Activated naive CD4-positive, alpha-beta T cell treated with anti-CD3 and anti-CD28 coated beads, Interleukin-2, amount 10 ng/mL, durations not matched to agents 7 days and 5 days (primary cell): Measurements from ENCODE around the gene NKX6-1.

ENCODE experiments used
- CTCF ChIA-PET: fragments of 350-600 bp; sonication (Branson Sonifier 250); formaldehyde crosslinking; loops from one replicate; lab custom pipeline; 2021; ENCODE audit warnings: antibody characterized with exemption; lab: Charles Lee
- DNase-seq: peaks from one replicate; pipeline ENCODE4 v3.0.0-alpha.2; 2020
- H3K27ac Mint-ChIP-seq: one replicate; pipeline ENCODE4 v1.8.0; 2021; ENCODE audit warnings: mild to moderate bottlenecking, moderate library complexity, mixed read lengths
- H3K27me3 Mint-ChIP-seq: one replicate; pipeline ENCODE4 v1.8.0; 2021; ENCODE audit warnings: mild to moderate bottlenecking, mixed read lengths
- H3K36me3 Mint-ChIP-seq: one replicate; pipeline ENCODE4 v1.8.0; 2021; ENCODE audit warnings: mixed read lengths
- H3K4me1 Mint-ChIP-seq: one replicate; pipeline ENCODE4 v1.8.0; 2021; ENCODE audit warnings: mixed read lengths
- H3K4me3 Mint-ChIP-seq: one replicate; pipeline ENCODE4 v1.8.0; 2021; ENCODE audit warnings: mild to moderate bottlenecking, moderate library complexity, mixed read lengths
- H3K9me3 Mint-ChIP-seq: one replicate; pipeline ENCODE4 v1.8.0; 2021; ENCODE audit warnings: mixed read lengths

NKX6-1 gene

GRCh38 chr4:84480082-84480481 is 19.0 kb downstream of the NKX6-1 start:
- CTCF ChIA-PET: no interaction called here
- Mint-ChIP-seq H3K4me1 (peaks cover 7% of the 10 kb centered on the region), H3K36me3 (peaks cover 2% of the 10 kb centered on the region), H3K27ac (no peak overlapping the region), H3K4me3 (no peak overlapping the region), H3K9me3 (peaks cover 2% of the 10 kb centered on the region), H3K27me3 (peaks cover 57% of the 10 kb centered on the region)
- no peak for DNase-seq

GRCh38 chr4:84479663-84480062 is 19.4 kb downstream of the NKX6-1 start:
- Mint-ChIP-seq H3K4me1 (peaks cover 7% of the 10 kb centered on the region), H3K4me3 (no peak overlapping the region), H3K36me3 (peaks cover 2% of the 10 kb centered on the region), H3K27me3 (peaks cover 53% of the 10 kb centered on the region), H3K27ac (no peak overlapping the region), H3K9me3 (peaks cover 2% of the 10 kb centered on the region)
- CTCF ChIA-PET: no interaction called here
- no peak for DNase-seq

- Mint-ChIP-seq H3K4me3 (no peak overlapping the region), H3K27ac (no peak overlapping the region), H3K4me1 (peaks cover 7% of the 10 kb centered on the region), H3K27me3 (peaks cover 34% of the 10 kb centered on the region), H3K9me3 (peaks cover 2% of the 10 kb centered on the region), H3K36me3 (peaks cover 2% of the 10 kb centered on the region)
- DNase-seq: no peak
- CTCF ChIA-PET: interaction anchor here (0.7 kb wide), 1 partner anchor 10 kb away, joined by 3 read pairs; no protein-coding TSS in a partner anchor
Measured at GRCh38 chr4:84477738-84478137, 21.4 kb downstream of the NKX6-1 start.

GRCh38 chr4:84474107-84474506 is 25.0 kb downstream of the NKX6-1 start:
- DNase-seq: no peak
- H3K36me3 Mint-ChIP-seq: no peaks in the 10 kb centered on the region
- CTCF ChIA-PET: interaction anchor here (1.2 kb wide), 1 partner anchor 8 kb away, joined by 3 read pairs; no protein-coding TSS in a partner anchor

GRCh38 chr4:84472154-84472553 is 26.9 kb downstream of the NKX6-1 start:
- H3K27ac Mint-ChIP-seq: no peak overlapping the region
- DNase-seq: no peak
- no peaks in the 10 kb centered on the region for H3K4me1 Mint-ChIP-seq
- H3K36me3 Mint-ChIP-seq: no peaks in the 10 kb centered on the region
- no peaks in the 10 kb centered on the region for H3K27me3 Mint-ChIP-seq
- CTCF ChIA-PET: no interaction called here
- H3K9me3 Mint-ChIP-seq: no peaks in the 10 kb centered on the region
- H3K4me3 Mint-ChIP-seq: no peak overlapping the region

More at GRCh38 chr4:84474107-84474506, 25.0 kb downstream of the NKX6-1 start:
- no peaks in the 10 kb centered on the region for H3K4me1 Mint-ChIP-seq
- H3K27ac Mint-ChIP-seq: no peak overlapping the region
- H3K4me3 Mint-ChIP-seq: no peak overlapping the region
- H3K9me3 Mint-ChIP-seq: no peaks in the 10 kb centered on the region
- H3K27me3 Mint-ChIP-seq: no peaks in the 10 kb centered on the region

- H3K4me3 Mint-ChIP-seq: no peak overlapping the region
- no peaks in the 10 kb centered on the region for H3K4me1 Mint-ChIP-seq
- H3K9me3 Mint-ChIP-seq: no peaks in the 10 kb centered on the region
- H3K27ac Mint-ChIP-seq: no peak overlapping the region
- peak; percentile 22 for DNase-seq
- CTCF ChIA-PET: no interaction called here
- H3K36me3 Mint-ChIP-seq: no peaks in the 10 kb centered on the region
- H3K27me3 Mint-ChIP-seq: no peaks in the 10 kb centered on the region
Measured at GRCh38 chr4:84470204-84470785, 28.8 kb downstream of the NKX6-1 start.

- H3K4me1 Mint-ChIP-seq: no peaks in the 10 kb centered on the region
- CTCF ChIA-PET: interaction anchor here (0.9 to 1.2 kb wide), 2 partner anchors 10 to 11 kb away, joined by 3 to 4 read pairs; no protein-coding TSS in a partner anchor
Measured at GRCh38 chr4:84467601-84468000, 31.5 kb downstream of the NKX6-1 start.

GRCh38 chr4:84459783-84460182 is 39.3 kb downstream of the NKX6-1 start:
- CTCF ChIA-PET: no interaction called here
- H3K9me3 Mint-ChIP-seq: no peaks in the 10 kb centered on the region

More at GRCh38 chr4:84467601-84468000, 31.5 kb downstream of the NKX6-1 start:
- H3K4me3 Mint-ChIP-seq: no peak overlapping the region
- H3K36me3 Mint-ChIP-seq: no peaks in the 10 kb centered on the region
- H3K27ac Mint-ChIP-seq: no peak overlapping the region
- no peaks in the 10 kb centered on the region for H3K9me3 Mint-ChIP-seq
- no peaks in the 10 kb centered on the region for H3K27me3 Mint-ChIP-seq
- no peak for DNase-seq

GRCh38 chr4:84456157-84456556 is 42.9 kb downstream of the NKX6-1 start:
- H3K36me3 Mint-ChIP-seq: no peaks in the 10 kb centered on the region
- CTCF ChIA-PET: interaction anchor here (1.5 kb wide), 1 partner anchor 11 kb away, joined by 4 read pairs; no protein-coding TSS in a partner anchor
- no peaks in the 10 kb centered on the region for H3K4me1 Mint-ChIP-seq
- peaks cover 4% of the 10 kb centered on the region for H3K27me3 Mint-ChIP-seq
- DNase-seq: no peak
- H3K27ac Mint-ChIP-seq: no peak overlapping the region
- no peak overlapping the region for H3K4me3 Mint-ChIP-seq
- H3K9me3 Mint-ChIP-seq: no peaks in the 10 kb centered on the region

More at GRCh38 chr4:84459783-84460182, 39.3 kb downstream of the NKX6-1 start:
- Mint-ChIP-seq H3K27ac (no peak overlapping the region), H3K27me3 (peaks cover 4% of the 10 kb centered on the region), H3K4me3 (no peak overlapping the region), H3K4me1 (no peaks in the 10 kb centered on the region), H3K36me3 (no peaks in the 10 kb centered on the region)
- no peak for DNase-seq

- no peaks in the 10 kb centered on the region for H3K36me3 Mint-ChIP-seq
- CTCF ChIA-PET: interaction anchor here (1.5 kb wide), 1 partner anchor 12 kb away, joined by 4 read pairs; no protein-coding TSS in a partner anchor
- H3K9me3 Mint-ChIP-seq: no peaks in the 10 kb centered on the region
- no peak overlapping the region for H3K4me3 Mint-ChIP-seq
- no peak overlapping the region for H3K27ac Mint-ChIP-seq
- peaks cover 4% of the 10 kb centered on the region for H3K27me3 Mint-ChIP-seq
- no peak for DNase-seq
- no peaks in the 10 kb centered on the region for H3K4me1 Mint-ChIP-seq
Measured at GRCh38 chr4:84455697-84456096, 43.4 kb downstream of the NKX6-1 start.

GRCh38 chr4:84451546-84451945 is 47.5 kb downstream of the NKX6-1 start:
- H3K4me1 Mint-ChIP-seq: no peaks in the 10 kb centered on the region
- CTCF ChIA-PET: interaction anchor here (0.8 to 2.4 kb wide), 3 partner anchors 10 to 806 kb away, joined by 3 to 10 read pairs (median 4); no protein-coding TSS in a partner anchor
- no peaks in the 10 kb centered on the region for H3K36me3 Mint-ChIP-seq
- no peaks in the 10 kb centered on the region for H3K27me3 Mint-ChIP-seq
- H3K4me3 Mint-ChIP-seq: no peak overlapping the region
- H3K27ac Mint-ChIP-seq: no peak overlapping the region
- no peaks in the 10 kb centered on the region for H3K9me3 Mint-ChIP-seq
- DNase-seq: no peak

- CTCF ChIA-PET: no interaction called here
- H3K27ac Mint-ChIP-seq: no peak overlapping the region
- no peak for DNase-seq
- H3K27me3 Mint-ChIP-seq: no peaks in the 10 kb centered on the region
- H3K4me3 Mint-ChIP-seq: no peak overlapping the region
- H3K4me1 Mint-ChIP-seq: no peaks in the 10 kb centered on the region
- H3K36me3 Mint-ChIP-seq: no peaks in the 10 kb centered on the region
- H3K9me3 Mint-ChIP-seq: no peaks in the 10 kb centered on the region
Measured at GRCh38 chr4:84443523-84443922, 55.6 kb downstream of the NKX6-1 start.

- no peaks in the 10 kb centered on the region for H3K27me3 Mint-ChIP-seq
- H3K36me3 Mint-ChIP-seq: no peaks in the 10 kb centered on the region
- no peak overlapping the region for H3K27ac Mint-ChIP-seq
- CTCF ChIA-PET: no interaction called here
- DNase-seq: no peak
- no peaks in the 10 kb centered on the region for H3K9me3 Mint-ChIP-seq
- H3K4me1 Mint-ChIP-seq: no peaks in the 10 kb centered on the region
- H3K4me3 Mint-ChIP-seq: no peak overlapping the region
Measured at GRCh38 chr4:84442778-84443177, 56.3 kb downstream of the NKX6-1 start.
